WI38 (cell line): ENCODE results near the gene NPDC1.

ENCODE experiments used
- H3K4me3 ChIP-seq: 2 replicates; pipeline ENCODE4 v1.5.1; 2011; ENCODE audit warnings: low read depth, mild to moderate bottlenecking, control low read depth, low read length
- TF ChIP-seq, protein P1 (sequence below): IDR thresholded peaks from 2 replicates; pipeline ENCODE4 v1.5.1; 2012; ENCODE audit warnings: low read depth, mild to moderate bottlenecking, control low read depth, low read length

The NPDC1 gene

DNA sequence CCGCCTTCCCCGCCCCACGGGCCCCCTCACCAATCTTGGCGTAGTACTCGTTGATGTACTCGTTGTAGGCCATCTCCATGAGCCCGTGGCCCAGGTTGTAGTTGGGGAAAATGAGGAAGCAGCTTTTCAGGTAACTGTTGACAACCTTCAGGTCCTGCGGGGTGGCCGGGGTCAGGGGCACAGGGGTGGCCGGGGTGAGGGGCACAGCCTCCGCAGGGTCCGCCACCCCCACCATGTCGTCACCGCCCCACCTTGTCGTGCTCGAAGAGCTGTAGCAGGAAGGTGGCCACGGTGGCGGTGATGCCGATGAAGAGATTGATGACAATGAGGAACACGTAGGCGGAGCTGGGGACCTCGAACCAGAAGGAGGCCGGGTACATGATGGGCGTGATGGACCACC lies 34.8 kb downstream of the NPDC1 start:
- TF ChIP-seq, protein P1, sequence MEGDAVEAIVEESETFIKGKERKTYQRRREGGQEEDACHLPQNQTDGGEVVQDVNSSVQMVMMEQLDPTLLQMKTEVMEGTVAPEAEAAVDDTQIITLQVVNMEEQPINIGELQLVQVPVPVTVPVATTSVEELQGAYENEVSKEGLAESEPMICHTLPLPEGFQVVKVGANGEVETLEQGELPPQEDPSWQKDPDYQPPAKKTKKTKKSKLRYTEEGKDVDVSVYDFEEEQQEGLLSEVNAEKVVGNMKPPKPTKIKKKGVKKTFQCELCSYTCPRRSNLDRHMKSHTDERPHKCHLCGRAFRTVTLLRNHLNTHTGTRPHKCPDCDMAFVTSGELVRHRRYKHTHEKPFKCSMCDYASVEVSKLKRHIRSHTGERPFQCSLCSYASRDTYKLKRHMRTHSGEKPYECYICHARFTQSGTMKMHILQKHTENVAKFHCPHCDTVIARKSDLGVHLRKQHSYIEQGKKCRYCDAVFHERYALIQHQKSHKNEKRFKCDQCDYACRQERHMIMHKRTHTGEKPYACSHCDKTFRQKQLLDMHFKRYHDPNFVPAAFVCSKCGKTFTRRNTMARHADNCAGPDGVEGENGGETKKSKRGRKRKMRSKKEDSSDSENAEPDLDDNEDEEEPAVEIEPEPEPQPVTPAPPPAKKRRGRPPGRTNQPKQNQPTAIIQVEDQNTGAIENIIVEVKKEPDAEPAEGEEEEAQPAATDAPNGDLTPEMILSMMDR, result no peak
- H3K4me3 ChIP-seq, result no peak overlapping the region

DNA sequence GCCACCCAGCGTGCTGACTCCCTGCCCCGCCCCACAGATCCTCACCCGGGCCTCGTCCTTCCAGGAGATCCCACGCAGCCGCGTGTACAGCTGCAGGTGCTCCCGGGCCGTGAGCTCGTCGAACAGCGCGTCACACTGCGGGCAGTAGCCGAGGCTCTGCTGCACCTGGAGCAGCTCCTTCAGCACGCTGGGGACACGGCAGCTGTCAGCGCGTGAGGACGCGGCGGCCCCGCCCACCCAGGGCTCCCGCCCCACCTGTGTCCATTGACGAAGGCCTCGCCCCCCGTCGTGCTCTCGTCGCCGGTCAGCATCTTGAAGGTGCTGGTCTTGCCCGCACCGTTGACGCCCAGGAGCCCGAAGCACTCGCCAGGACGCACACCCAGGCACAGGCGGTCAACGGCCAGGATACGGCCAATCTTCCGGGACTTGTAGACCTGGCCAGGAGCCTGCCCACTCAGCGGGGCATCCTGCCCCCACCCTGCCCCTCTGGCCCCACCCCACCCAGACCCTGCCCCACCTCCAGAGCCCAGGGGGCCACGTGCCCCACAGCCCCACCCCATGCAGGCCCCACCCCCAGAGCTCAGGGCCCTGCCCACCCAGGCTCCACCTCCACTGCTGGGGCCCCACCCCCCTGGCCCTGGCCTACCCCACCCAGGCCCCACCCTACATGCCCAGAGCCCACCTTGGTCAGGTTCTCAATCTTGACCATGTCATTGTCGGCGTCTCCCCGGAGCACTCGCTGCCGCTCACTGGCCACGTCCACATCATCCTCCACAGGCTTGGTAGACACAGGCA lies 35.8 kb downstream of the NPDC1 start:
- TF ChIP-seq, protein P1, result no peak
- no peak overlapping the region for H3K4me3 ChIP-seq

DNA sequence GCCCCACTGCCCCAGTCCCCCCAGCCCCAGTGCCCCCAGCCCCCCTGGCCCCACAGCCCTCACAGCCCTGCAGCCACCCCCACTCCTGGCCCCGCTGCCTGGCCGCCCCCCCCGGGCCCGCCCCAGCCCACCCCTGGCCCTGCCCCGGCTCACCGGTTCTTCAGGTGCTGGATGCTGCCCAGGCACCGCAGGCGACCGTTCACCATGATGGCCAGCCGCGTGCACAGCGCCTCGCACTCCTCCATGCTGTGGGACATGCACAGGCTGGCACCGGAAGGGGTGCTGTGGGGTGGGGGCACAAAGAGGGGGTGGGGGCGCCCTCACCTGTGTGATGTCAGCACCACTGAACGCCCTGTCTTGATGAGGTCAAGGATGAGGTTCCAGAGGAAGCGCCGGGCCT lies 36.8 kb downstream of the NPDC1 start:
- H3K4me3 ChIP-seq, result no peak overlapping the region
- TF ChIP-seq, protein P1, result no peak

GRCh38 chr9:137008312-137008711 lies 37.7 kb downstream of the NPDC1 start:
- no peak overlapping the region for H3K4me3 ChIP-seq
- TF ChIP-seq, protein P1, result no peak

DNA sequence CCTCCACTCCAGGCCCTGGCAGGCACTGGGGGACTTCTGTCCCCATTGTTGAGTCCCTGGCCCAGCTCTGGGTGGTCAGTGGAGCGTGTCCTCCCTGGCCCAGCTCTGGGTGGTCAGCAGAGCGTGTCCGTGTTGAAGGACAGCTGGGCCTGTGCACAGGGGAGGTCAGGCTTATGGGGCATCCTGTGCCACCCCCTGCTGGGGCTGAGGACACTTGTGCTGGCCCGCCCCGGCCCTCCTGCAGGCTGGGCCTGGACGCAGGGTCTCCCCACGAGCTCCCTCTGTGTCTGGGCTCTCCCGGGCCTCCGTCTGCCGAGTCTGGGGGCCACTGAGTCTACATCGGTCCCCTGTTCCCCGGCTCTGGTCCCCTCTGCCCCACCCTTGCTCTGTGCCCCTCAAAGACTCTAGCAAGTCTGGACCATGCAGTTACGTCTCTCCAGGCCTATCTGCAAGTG lies 38.1 kb downstream of the NPDC1 start:
- no peak overlapping the region for H3K4me3 ChIP-seq

GRCh38 chr9:137007108-137007815 lies 38.7 kb downstream of the NPDC1 start:
- TF ChIP-seq, protein P1, result no peak
- H3K4me3 ChIP-seq, result no peak overlapping the region

More for the DNA sequence above, 38.1 kb downstream of the NPDC1 start:
- TF ChIP-seq, protein P1, result no peak
